Muscle layer of duodenum (tissue), 2 donors: ENCODE data around the gene CDK19.
"Not testable (repeated sequence)": the region's sequence is repeated elsewhere in the genome, so short reads cannot be mapped to it uniquely, and the experiment has no call there.

Source experiments
- H3K27ac ChIP-seq: one replicate; pipeline ENCODE4 v1.7.0; 2013; ENCODE audit warnings: mild to moderate bottlenecking, low read length
- H3K27me3 ChIP-seq: one replicate; pipeline ENCODE4 v1.7.0; 2013; ENCODE audit warnings: low read depth, mild to moderate bottlenecking, control low read depth, low read length
- H3K36me3 ChIP-seq, 2 donors: one replicate each; pipeline ENCODE4 v1.7.0; 2013; ENCODE audit warnings: low read length in 2 of 2, control low read depth in 1 of 2, mild to moderate bottlenecking in 1 of 2; ENCODE audit not compliant: insufficient read depth in 2 of 2, control insufficient read depth in 1 of 2
- H3K4me1 ChIP-seq, 2 donors: one replicate each; pipeline ENCODE4 v1.7.0; 2013; ENCODE audit warnings: low read length in 2 of 2, mild to moderate bottlenecking in 2 of 2, control low read depth in 1 of 2, moderate library complexity in 1 of 2; ENCODE audit not compliant: insufficient read depth in 2 of 2, control insufficient read depth in 1 of 2
- H3K4me3 ChIP-seq, 2 donors: one replicate each; pipeline ENCODE4 v1.7.0; 2013; ENCODE audit warnings: low read length in 2 of 2, low read depth in 1 of 2, mild to moderate bottlenecking in 1 of 2
- H3K9me3 ChIP-seq, 2 donors: one replicate each; pipeline ENCODE4 v1.7.0; 2013; ENCODE audit warnings: low read length in 2 of 2, control low read depth in 1 of 2, mild to moderate bottlenecking in 1 of 2; ENCODE audit not compliant: control insufficient read depth in 1 of 2
- donor health status: healthy.

CDK19 gene

GRCh38 chr6:110615722-110616121 is 199.5 kb downstream of the CDK19 start:
- Histone ChIP-seq H3K9me3 (no peaks in the 10 kb centered on the region), H3K27ac (no peak overlapping the region), H3K36me3 (peaks cover 0 to 32% of the 10 kb centered on the region in 2 donors)

GRCh38 chr6:110614586-110614985 is 200.7 kb downstream of the CDK19 start:
- Histone ChIP-seq H3K36me3 (peaks cover 0 to 21% of the 10 kb centered on the region in 2 donors), H3K9me3 (no peaks in the 10 kb centered on the region), H3K4me3 (no peak overlapping the region), H3K4me1 (no peaks in the 10 kb centered on the region), H3K27ac (no peak overlapping the region), H3K27me3 (no peaks in the 10 kb centered on the region)

More at GRCh38 chr6:110615722-110616121, 199.5 kb downstream of the CDK19 start:
- Histone ChIP-seq H3K4me3 (no peak overlapping the region), H3K27me3 (no peaks in the 10 kb centered on the region), H3K4me1 (no peaks in the 10 kb centered on the region)

- H3K27me3 ChIP-seq, result no peaks in the 10 kb centered on the region
- H3K27ac ChIP-seq, result no peak overlapping the region
- no peaks in the 10 kb centered on the region for H3K9me3 ChIP-seq
- peaks cover 0 to 21% of the 10 kb centered on the region in 2 donors for H3K36me3 ChIP-seq
- no peak overlapping the region for H3K4me3 ChIP-seq
- peaks cover 0 to 4% of the 10 kb centered on the region in 2 donors for H3K4me1 ChIP-seq
These were observed 201.2 kb downstream of the CDK19 start for GRCh38 chr6:110614106-110614505.

DNA sequence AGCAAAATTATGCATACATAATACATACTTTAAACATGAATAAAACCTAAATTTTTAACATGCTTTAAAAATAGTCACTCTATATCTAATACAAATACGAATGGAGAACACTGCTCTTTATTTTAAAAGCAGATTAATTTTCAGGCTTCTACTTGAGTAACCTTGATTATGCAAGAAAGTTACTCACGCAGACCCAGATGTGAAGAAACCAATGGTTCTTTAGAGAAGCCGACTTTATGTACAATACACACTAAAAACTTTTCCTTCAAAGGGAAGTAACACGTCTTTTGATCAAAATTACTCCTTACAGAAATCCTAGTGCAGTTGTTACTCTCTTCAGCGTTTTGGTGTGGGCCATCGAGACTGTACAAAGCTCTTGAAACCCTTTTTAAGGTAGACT is 201.9 kb downstream of the CDK19 start:
- H3K27me3 ChIP-seq, result no peaks in the 10 kb centered on the region
- H3K9me3 ChIP-seq, result no peaks in the 10 kb centered on the region
- H3K27ac ChIP-seq, result no peak overlapping the region
- peaks cover 0 to 21% of the 10 kb centered on the region in 2 donors for H3K36me3 ChIP-seq
- H3K4me3 ChIP-seq, result no peak overlapping the region
- peaks cover 0 to 9% of the 10 kb centered on the region in 2 donors for H3K4me1 ChIP-seq

DNA sequence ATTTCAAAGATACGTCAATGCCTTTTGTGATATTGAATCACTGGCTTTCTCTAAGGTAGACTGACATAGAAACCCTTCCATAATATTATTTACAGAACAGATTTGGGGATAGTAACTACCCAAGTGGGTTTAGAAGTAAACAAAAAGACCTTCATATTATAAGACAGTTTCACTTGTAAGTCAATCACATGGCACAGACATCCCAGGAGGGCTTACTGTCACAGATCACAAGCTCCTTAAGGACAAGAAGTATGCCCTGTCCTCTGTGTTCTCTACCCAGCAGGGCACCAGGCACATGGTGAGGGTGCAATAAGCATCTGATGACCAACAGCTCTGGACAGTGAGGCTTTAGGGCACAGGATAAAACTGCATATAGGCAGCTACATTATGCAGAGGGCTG is 203.0 kb downstream of the CDK19 start:
- peaks cover 0 to 9% of the 10 kb centered on the region in 2 donors for H3K4me1 ChIP-seq
- no peak overlapping the region for H3K27ac ChIP-seq
- H3K36me3 ChIP-seq, result peaks cover 0 to 21% of the 10 kb centered on the region in 2 donors
- H3K4me3 ChIP-seq, result no peak overlapping the region
- no peaks in the 10 kb centered on the region for H3K27me3 ChIP-seq
- no peaks in the 10 kb centered on the region for H3K9me3 ChIP-seq

- H3K4me1 ChIP-seq, result peaks cover 0 to 9% of the 10 kb centered on the region in 2 donors
- no peaks in the 10 kb centered on the region for H3K9me3 ChIP-seq
- no peak overlapping the region for H3K4me3 ChIP-seq
- H3K27ac ChIP-seq, result no peak overlapping the region
- peaks cover 0 to 12% of the 10 kb centered on the region in 2 donors for H3K36me3 ChIP-seq
- H3K27me3 ChIP-seq, result no peaks in the 10 kb centered on the region
These were observed 206.2 kb downstream of the CDK19 start for GRCh38 chr6:110609101-110609500.

- Histone ChIP-seq H3K9me3 (no peaks in the 10 kb centered on the region), H3K27me3 (no peaks in the 10 kb centered on the region), H3K27ac (no peak overlapping the region), H3K4me1 (peaks cover 0 to 9% of the 10 kb centered on the region in 2 donors), H3K4me3 (no peak overlapping the region), H3K36me3 (peaks cover 0 to 2% of the 10 kb centered on the region in 2 donors)
These were observed 207.1 kb downstream of the CDK19 start for GRCh38 chr6:110608151-110608550.

GRCh38 chr6:110606151-110606550 is 209.1 kb downstream of the CDK19 start:
- Histone ChIP-seq H3K4me1 (peaks cover 0 to 9% of the 10 kb centered on the region in 2 donors), H3K36me3 (no peaks in the 10 kb centered on the region), H3K27ac (no peak overlapping the region), H3K27me3 (no peaks in the 10 kb centered on the region), H3K9me3 (no peaks in the 10 kb centered on the region), H3K4me3 (no peak overlapping the region)

DNA sequence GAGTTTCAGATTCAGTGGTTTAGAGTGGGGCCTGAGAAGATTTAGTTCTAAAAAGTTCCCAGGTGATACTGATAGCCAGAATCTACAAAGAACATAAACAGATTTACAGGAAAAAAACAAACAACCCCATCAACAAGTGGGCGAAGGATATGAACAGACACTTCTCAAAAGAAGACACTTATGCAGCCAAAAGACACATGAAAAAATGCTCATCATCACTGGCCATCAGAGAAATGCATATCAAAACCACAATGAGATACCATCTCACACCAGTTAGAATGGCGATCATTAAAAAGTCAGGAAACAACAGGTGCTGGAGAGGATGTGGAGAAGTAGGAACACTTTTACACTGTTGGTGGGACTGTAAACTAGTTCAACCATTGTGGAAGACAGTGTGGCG is 214.6 kb downstream of the CDK19 start:
- H3K36me3 ChIP-seq, H3K27me3 ChIP-seq, H3K4me1 ChIP-seq, H3K27ac ChIP-seq, H3K4me3 ChIP-seq, H3K9me3 ChIP-seq: not testable (repeated sequence)

GRCh38 chr6:110597761-110598160 is 217.5 kb downstream of the CDK19 start:
- Histone ChIP-seq H3K27ac (no peak overlapping the region), H3K9me3 (no peaks in the 10 kb centered on the region), H3K36me3 (no peaks in the 10 kb centered on the region), H3K27me3 (no peaks in the 10 kb centered on the region), H3K4me3 (no peak overlapping the region), H3K4me1 (peaks cover 0 to under 1% of the 10 kb centered on the region in 2 donors)

DNA sequence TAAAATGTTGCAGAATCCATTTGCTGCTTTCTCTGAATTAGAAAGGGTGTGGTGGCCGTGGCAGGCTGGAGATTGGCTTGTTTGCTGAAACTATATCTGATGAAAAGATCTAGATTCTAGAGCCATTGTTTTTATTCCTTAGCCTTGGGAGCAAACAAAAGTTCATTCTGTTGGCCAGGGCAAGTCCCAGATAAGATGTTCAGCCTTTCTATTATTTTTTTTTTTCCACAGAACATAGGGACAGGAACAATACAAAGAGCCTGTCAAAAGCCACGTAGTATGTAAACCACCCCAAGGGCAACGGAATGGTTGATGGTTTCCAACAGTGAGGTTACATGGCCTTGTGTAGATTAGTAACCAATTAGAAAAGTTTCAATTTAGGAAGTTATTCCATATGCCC is 218.9 kb downstream of the CDK19 start:
- H3K9me3 ChIP-seq, result no peaks in the 10 kb centered on the region
- no peaks in the 10 kb centered on the region for H3K27me3 ChIP-seq
- no peak overlapping the region for H3K4me3 ChIP-seq
- H3K4me1 ChIP-seq, result peaks cover 0 to 4% of the 10 kb centered on the region in 2 donors
- no peaks in the 10 kb centered on the region for H3K36me3 ChIP-seq
- no peak overlapping the region for H3K27ac ChIP-seq

DNA sequence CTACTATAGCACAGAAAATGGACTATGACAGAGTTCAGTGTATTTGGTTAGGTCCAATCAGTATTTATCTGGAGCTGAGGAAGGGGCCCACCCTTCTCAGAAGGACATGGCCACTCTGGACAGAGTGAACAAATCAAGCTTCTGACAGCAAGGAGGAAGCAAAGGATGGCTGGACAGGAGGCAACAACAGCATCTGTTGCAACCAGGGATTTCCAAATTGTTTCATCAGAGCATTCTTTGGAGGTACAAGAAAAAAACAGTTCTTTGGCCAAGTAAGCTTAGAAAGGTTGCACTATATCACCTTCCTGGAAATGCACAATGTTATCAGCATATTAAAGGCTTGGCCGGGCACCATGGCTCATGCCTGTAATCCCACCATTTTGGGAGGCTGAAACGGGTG is 220.2 kb downstream of the CDK19 start:
- Histone ChIP-seq H3K4me1 (peaks cover 0 to 4% of the 10 kb centered on the region in 2 donors), H3K27ac (no peak overlapping the region), H3K36me3 (no peaks in the 10 kb centered on the region), H3K9me3 (no peaks in the 10 kb centered on the region), H3K27me3 (no peaks in the 10 kb centered on the region), H3K4me3 (no peak overlapping the region)
